NB4 (cell line): ENCODE results near the gene C2orf68.
"Not testable (repeated sequence)": the region's sequence is repeated elsewhere in the genome, so short reads cannot be mapped to it uniquely, and the experiment has no call there.

Source experiments
- DNase-seq: peaks from one replicate; pipeline ENCODE4 v3.0.0; 2010; ENCODE audit warnings: low read depth
- H3K4me3 ChIP-seq: one replicate; pipeline ENCODE4 v1.5.1; 2011; ENCODE audit warnings: mild to moderate bottlenecking, low read depth, low read length, moderate library complexity
- MYC ChIP-seq: IDR thresholded peaks from 2 replicates; pipeline ENCODE4 v1.6.1; 2011; ENCODE audit warnings: low read depth, low read length
- POLR2A ChIP-seq: IDR thresholded peaks from 2 replicates; pipeline ENCODE4 v1.6.1; 2011; ENCODE audit warnings: mild to moderate bottlenecking; ENCODE audit not compliant: insufficient read length; ENCODE audit errors: extremely low read depth
- TF ChIP-seq, protein P1 (sequence below): IDR thresholded peaks from one replicate; pipeline ENCODE4 v1.5.1; 2012; ENCODE audit warnings: low read depth, low read length
- TF ChIP-seq, protein P2 (sequence below): IDR thresholded peaks from 2 replicates; pipeline ENCODE4 v1.6.1; 2011; ENCODE audit warnings: low read depth, low read length

Gene C2orf68

DNA sequence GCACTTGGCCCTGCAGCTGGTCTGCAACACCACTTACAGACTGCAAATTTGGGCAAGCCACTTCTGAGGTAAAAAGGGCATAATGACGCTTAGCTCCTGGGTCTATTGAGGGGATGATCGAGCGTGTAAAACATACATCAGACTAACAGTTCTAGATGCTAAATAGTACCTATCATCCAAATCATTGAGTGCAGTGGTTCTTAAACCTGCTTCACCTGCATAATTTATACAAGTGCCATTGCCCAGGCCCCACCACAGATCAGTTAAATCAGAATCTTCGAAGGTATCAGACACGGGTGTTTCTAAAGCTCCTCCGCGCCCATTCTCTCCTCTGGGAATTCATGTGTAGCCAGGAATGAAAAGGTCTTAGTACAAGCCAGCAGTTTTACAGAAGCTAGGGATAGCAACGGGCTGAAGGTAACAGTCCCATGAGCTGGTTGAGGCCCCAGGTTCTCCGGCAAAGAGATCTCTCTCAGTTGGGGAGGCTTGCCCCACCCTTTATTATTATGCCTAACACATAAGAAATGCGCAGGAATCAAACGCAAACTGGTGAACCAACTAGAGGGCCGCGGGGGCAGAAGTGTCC, 17.1 kb downstream of the C2orf68 start:
- no peak for DNase-seq

DNA sequence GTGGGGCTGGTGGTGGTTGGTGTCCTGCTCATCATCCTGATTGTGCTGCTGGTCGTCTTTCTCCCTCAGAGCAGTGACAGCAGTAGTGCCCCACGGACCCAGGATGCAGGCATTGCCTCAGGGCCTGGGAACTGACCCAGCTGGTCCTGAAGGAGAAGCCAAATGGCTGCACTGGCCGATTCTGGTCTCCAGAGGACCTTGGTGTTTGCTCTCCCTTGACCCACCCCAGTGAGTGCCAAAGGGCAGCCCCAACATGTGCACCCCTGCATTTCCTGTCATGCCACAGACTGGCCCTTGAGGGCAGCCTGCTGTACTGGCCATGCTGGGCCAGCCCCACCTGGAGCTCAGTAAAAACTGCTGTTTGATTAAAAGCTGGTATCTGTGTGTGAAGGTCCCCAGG, 18.8 kb downstream of the C2orf68 start:
- DNase-seq, result no peak
- H3K4me3 ChIP-seq, result no peak overlapping the region
- TF ChIP-seq MYC, result no peak
- TF ChIP-seq, protein P1, sequence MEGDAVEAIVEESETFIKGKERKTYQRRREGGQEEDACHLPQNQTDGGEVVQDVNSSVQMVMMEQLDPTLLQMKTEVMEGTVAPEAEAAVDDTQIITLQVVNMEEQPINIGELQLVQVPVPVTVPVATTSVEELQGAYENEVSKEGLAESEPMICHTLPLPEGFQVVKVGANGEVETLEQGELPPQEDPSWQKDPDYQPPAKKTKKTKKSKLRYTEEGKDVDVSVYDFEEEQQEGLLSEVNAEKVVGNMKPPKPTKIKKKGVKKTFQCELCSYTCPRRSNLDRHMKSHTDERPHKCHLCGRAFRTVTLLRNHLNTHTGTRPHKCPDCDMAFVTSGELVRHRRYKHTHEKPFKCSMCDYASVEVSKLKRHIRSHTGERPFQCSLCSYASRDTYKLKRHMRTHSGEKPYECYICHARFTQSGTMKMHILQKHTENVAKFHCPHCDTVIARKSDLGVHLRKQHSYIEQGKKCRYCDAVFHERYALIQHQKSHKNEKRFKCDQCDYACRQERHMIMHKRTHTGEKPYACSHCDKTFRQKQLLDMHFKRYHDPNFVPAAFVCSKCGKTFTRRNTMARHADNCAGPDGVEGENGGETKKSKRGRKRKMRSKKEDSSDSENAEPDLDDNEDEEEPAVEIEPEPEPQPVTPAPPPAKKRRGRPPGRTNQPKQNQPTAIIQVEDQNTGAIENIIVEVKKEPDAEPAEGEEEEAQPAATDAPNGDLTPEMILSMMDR, result no peak
- TF ChIP-seq POLR2A, result no peak

More for the DNA sequence above, 17.1 kb downstream of the C2orf68 start:
- TF ChIP-seq POLR2A (no peak), MYC (no peak)
- TF ChIP-seq, protein P1, result no peak
- TF ChIP-seq, protein P2, sequence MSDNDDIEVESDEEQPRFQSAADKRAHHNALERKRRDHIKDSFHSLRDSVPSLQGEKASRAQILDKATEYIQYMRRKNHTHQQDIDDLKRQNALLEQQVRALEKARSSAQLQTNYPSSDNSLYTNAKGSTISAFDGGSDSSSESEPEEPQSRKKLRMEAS, result no peak
- H3K4me3 ChIP-seq, result peak overlapping the region; percentile 93

DNA sequence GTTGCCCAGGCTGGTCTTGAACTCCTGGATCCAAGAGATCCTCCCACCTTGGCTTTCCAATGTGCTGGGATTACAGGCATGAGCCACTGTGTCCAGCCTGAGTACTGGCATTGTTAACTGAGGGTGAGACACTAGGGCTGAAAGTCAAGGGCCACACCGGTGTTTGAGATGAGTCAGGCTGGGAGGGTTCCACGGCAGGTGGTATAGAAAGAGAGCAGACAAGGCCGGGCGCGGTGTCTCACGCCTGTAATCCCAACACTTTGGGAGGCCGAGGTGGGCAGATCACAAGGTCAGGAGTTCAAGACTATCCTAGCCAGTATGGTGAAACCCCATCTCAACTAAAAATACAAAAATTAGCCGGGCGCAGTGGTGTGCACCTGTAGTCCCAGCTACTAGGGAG, 19.6 kb downstream of the C2orf68 start:
- DNase-seq, H3K4me3 ChIP-seq: not testable (repeated sequence)

DNA sequence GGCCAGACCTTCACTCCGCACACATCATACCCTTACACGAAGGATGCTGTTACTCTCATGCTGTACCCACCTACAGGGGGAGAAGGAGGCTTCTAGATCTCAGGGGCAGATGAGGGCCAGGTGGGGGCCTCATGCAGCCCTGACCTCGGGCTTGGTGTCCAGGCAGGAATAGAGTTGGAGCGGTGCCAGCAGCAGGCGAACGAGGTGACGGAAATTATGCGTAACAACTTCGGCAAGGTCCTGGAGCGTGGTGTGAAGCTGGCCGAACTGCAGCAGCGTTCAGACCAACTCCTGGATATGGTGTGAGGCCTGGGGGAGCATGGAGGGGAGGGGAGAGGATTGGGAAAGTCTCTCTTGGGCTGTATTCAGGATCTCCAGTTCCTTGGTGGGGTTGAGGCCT, 20.3 kb downstream of the C2orf68 start:
- TF ChIP-seq MYC (no peak), POLR2A (no peak)
- TF ChIP-seq, protein P2, result no peak
- TF ChIP-seq, protein P1, result no peak
- H3K4me3 ChIP-seq, result no peak overlapping the region
- DNase-seq, result no peak

DNA sequence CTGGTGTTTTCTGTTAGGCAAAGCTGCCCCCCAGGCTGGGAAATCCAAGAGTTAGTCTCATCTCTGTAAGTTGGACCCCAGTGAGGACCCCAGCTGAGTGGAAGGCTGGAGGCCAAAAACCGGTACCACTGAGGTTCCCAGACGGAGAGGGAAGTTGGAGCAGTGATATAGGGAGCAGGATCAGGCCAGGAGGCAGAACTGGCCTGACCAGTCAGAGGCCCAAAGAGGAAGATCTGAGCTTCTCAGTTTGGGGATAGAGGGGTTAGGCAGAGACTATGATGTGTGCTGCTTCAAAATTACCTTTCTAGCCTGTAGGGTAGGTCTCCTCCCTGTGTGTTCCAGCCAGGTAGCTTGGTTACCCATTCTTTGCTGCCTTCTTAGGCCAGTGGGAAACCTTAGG, 20.9 kb downstream of the C2orf68 start:
- no peak overlapping the region for H3K4me3 ChIP-seq
- TF ChIP-seq, protein P1, result no peak
- TF ChIP-seq POLR2A, result no peak
- TF ChIP-seq MYC, result no peak
- TF ChIP-seq, protein P2, result no peak
- no peak for DNase-seq

DNA sequence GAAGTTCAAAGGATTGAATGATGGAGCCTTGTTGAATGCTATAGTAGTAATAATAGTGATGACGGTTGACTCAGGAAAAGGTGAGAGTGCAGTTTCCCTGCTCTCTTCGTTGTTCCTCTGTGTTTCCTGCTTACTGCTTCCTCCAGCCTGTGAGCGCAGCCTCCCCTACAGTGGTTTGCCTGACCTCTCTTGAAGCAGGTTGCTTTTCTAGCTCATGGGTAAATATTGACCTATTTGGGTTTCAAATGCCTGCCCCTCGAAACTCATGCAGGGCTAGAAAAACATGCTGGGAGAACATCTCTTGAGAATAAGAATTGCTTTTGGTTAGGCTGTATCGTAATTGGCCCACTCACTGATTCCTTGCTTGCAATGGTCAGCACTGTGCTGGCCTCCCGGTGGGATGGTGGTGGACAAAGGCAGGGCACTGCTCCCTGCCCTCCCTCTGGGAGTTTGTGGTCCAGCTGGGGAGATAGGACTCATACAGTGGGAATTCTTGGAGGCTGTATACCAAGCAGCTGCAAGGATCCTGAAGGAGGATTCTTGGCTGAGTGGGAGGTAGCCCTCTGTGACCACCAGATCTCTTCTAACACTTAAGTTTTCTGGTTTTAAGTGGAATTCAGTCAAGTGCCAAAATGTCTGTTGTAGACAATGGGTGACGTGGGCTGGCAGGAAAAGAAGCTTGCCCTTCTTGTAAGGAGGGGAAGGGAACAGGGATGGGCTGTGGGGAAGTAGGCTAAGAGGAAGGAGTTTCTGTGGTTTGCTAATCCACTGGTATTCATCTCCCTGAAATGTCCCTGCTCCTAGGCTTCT, 21.7 kb downstream of the C2orf68 start:
- H3K4me3 ChIP-seq, result no peak overlapping the region
- DNase-seq, result peak; percentile 65
- TF ChIP-seq MYC, result no peak
- no peak for TF ChIP-seq POLR2A
- TF ChIP-seq, protein P1, result no peak
- TF ChIP-seq, protein P2, result no peak
